ENCODE measurements around the gene PPP1R16B.

PPP1R16B gene

DNA sequence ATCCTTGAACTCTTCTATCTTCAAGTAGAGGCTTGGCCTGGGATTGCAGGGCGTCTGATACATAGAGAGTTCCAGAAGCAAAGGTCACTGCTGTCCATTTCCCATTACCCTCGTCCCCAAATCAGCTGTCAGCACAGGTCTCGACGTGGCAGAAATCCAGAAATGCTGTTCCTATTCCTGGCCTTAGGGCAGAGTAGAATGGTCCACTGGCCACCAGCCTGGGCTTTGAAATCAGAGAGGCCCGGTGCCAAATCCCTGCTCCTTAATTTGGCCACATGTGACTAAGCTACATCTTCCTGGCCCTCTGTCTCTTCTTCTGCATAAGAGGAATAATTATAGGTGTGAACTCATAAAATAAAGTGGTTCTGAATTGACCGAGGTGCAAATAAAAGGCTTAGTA is 79.9 kb downstream of the PPP1R16B start:
- DNase-seq (ENCODE audit: extremely low read depth, low read depth), result no peak

DNA sequence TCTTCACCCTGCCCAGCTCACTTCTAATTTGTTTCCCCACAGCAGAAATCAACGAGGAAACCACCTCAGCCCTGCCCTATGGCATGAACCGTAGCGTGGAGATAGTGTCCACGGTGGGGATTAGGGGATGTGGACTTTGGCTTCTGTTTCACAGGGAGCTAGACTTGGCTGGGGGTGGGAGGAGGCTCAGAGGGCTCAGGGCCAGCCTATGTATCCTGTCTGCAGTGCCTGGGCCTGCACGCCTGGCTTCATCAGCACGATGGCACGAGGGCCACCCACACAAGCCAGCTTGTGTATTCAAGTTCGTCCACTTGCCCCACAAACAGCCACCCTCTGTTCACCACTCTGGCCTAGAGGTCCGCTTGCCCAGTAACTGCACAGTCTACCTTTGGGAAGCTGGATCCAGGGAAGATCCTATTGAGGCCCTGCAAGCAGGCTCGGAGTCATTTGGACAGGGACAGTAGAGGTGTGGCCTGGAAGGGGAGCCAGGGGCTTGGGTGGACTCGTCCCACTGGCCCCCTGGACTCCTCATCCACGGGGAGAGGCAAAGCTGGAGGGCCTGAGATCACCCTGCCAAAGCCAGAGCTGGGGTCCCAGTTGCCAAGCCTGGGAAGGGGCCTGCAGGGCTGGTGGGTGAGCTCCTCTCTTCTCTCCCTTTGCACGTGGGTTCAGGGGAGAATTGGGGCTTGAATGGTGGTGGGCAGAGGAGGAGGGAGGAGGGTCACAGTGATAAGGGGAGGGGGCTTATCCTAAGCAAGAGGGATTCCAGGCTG is 82.7 kb downstream of the PPP1R16B start:
- TF ChIP-seq, protein P1, sequence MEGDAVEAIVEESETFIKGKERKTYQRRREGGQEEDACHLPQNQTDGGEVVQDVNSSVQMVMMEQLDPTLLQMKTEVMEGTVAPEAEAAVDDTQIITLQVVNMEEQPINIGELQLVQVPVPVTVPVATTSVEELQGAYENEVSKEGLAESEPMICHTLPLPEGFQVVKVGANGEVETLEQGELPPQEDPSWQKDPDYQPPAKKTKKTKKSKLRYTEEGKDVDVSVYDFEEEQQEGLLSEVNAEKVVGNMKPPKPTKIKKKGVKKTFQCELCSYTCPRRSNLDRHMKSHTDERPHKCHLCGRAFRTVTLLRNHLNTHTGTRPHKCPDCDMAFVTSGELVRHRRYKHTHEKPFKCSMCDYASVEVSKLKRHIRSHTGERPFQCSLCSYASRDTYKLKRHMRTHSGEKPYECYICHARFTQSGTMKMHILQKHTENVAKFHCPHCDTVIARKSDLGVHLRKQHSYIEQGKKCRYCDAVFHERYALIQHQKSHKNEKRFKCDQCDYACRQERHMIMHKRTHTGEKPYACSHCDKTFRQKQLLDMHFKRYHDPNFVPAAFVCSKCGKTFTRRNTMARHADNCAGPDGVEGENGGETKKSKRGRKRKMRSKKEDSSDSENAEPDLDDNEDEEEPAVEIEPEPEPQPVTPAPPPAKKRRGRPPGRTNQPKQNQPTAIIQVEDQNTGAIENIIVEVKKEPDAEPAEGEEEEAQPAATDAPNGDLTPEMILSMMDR (IDR thresholded peaks at IDR 0.05; ENCODE audit: low read depth, low read length), result no peak
- no peak for DNase-seq (ENCODE audit: extremely low read depth, low read depth)

More for the DNA sequence above, 79.9 kb downstream of the PPP1R16B start:
- TF ChIP-seq, protein P1 (IDR thresholded peaks at IDR 0.05; ENCODE audit: low read depth, low read length), result no peak

DNA sequence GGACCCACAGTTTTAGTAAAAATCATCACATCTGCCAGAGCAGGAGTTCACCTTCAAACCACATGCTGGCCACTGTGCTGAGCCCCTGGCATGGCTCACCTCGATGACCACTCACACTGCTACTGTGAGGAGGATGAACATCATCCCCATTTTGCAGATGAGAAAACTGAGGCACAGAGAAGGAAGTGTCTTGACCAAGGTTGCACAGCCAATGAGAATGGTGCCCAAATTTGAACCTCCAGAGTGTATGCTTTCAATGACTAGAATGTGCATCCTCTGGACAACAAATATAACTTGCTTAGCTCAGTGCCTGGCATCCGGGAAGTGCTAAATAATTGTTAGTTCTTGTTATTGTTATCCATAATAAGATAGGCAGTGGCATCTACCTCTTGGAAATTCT is 83.6 kb downstream of the PPP1R16B start:
- no peak for DNase-seq (ENCODE audit: extremely low read depth, low read depth)
- TF ChIP-seq, protein P1 (IDR thresholded peaks at IDR 0.05; ENCODE audit: low read depth, low read length), result no peak

DNA sequence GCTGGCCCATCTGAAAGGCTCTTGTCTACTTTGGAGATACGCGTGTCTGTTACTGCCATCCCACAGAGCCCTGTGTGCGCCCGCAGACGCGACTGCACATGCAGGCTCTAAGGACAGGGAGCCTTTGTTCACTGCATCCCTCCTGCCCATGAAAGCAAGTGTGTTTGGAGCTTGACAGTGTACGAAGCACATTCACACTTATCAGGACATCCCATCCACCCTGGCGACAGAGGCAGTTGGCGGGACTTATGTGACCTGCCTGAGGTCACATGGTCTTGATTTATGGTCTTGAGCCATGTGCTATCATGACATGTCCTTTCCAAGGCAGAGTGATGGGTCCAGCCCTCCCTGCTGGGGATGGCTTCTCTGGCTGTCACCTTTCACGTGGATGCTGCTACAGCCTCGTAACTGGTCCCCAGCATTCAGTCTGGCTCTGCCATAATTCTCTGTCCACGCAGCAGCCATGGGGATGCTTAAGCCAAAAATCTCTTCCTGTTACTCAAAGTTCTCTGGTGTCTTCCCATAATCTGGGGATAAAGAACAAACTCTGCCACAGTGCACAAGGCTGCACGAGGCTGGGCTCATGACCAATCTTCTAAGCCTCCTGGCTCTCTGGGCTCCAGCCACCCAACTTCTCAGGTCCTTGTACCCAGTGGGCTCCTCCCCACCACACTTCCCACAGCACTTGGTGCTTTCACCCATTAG is 84.4 kb downstream of the PPP1R16B start:
- DNase-seq (ENCODE audit: extremely low read depth, low read depth), result no peak
- TF ChIP-seq, protein P1 (IDR thresholded peaks at IDR 0.05; ENCODE audit: low read depth, low read length), result no peak

DNA sequence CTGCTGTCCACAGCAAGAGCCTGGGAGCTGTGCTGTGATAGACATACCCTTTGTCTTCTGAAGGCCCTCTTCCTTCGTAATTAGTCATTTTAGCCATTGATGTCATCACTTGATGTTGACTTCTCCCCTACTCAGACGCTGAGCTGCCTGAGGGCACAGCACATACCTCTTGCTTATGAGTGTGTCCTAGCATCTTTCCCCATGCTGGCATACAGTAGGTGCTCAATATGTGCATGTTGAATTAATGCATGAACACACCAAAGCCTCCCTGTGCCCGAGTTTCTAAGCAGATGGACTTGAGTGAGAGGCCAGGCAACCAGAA is 85.0 kb downstream of the PPP1R16B start:
- no peak for DNase-seq (ENCODE audit: extremely low read depth, low read depth)
- TF ChIP-seq, protein P1 (IDR thresholded peaks at IDR 0.05; ENCODE audit: low read depth, low read length), result no peak

DNA sequence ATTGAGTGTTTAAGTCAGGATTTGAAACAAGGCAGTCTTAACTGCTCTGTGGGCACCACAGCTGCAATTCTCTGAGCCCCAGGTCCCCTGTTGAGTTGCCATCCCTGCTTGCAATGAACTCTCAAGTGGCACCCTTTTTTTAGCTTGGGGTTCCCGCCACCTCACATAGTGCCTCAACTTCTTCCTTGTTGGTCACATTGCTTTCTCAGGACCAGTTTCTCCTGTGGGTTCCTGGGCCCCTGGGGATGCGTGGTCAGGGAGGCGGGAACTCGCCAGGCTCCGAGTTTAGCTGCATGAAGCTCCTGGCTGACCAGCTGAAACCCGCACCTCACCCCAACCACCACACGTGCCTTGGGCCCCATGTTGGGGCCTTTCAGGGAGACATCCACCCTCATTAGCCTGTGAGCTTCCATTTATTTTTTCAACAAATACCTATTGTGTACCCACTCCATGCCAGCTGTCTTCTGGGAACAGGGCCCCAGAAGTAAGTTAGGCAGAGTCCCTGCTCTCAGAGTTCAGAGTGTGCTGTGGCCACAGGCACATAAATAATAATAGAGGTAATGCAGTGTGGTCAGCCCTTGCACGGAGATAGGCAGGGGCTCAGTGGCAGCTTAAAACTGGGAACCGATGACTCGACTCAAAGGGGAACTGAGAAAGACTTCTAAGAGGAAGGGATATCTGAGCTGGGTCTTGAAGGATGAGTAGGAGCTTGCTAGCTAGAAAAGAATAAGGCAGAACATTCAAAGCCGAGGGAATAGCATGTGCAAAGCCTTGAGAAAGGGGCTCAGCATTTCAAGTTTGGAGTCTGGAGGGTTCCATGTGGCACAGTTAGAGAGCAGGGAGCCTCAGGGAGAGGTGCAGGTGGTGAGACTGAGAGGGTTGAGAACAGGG is 86.8 kb downstream of the PPP1R16B start:
- TF ChIP-seq, protein P1 (IDR thresholded peaks at IDR 0.05; ENCODE audit: low read depth, low read length), result no peak
- no peak for DNase-seq (ENCODE audit: extremely low read depth, low read depth)

Measured in AG09319 (cell line).